Ascending aorta (tissue), 2 donors: ENCODE results near the gene PGLYRP1. TPM values are rescaled to one million over a fixed set of nuclear protein-coding genes. Genes with fewer than 3 reads are reported as not detected.

Source experiments
- DNase-seq, 2 donors: peaks; one replicate each; pipeline ENCODE4 v3.0.0-alpha.2; 2019; ENCODE audit warnings: low spot score in 2 of 2
- H3K27ac ChIP-seq, 2 donors: fragments of 200-600 bp; sonication (generic); one replicate each; pipeline ENCODE4 v1.5.1; 2016 to 2017; ENCODE audit warnings: mild to moderate bottlenecking in 1 of 2
- H3K27me3 ChIP-seq: fragments of 200-600 bp; sonication (generic); one replicate; pipeline ENCODE4 v1.5.1; 2017
- H3K36me3 ChIP-seq, 2 donors: fragments of 200-600 bp; sonication (generic); one replicate each; pipeline ENCODE4 v1.5.1; 2016
- H3K4me1 ChIP-seq, 2 donors: fragments of 200-600 bp; sonication (generic); one replicate each; pipeline ENCODE4 v1.5.1; 2016 to 2017; ENCODE audit warnings: mild to moderate bottlenecking in 1 of 2
- H3K4me3 ChIP-seq, 2 donors: fragments of 200-600 bp; sonication (generic); one replicate each; pipeline ENCODE4 v1.5.1; 2016 to 2017; ENCODE audit warnings: mild to moderate bottlenecking in 1 of 2
- H3K9me3 ChIP-seq, 2 donors: fragments of 200-600 bp; sonication (generic); one replicate each; pipeline ENCODE4 v1.5.1; 2016
- intact Hi-C: fragments of 100-400 bp; cut with DNase I; formaldehyde crosslinking; loops from one replicate; pipeline ENCODE4 v1.15.1; 2023
- total RNA-seq: library from RNA; depleted of rRNA; stranded (reverse); fragments of >200 nt; gene quantifications from one replicate; pipeline ENCODE4 v1.1.0, GENCODE V29; 2016
- TF ChIP-seq, protein P1 (sequence below), 3 experiments: fragments of 200-600 bp in 2 of 3; fragments of 450-650 bp in 1 of 3; sonication (generic) in 2 of 3; IDR thresholded peaks; one replicate each; pipeline ENCODE4 v1.5.1; 2016 to 2019; ENCODE audit warnings: antibody characterized with exemption in 3 of 3, mild to moderate bottlenecking in 1 of 3, moderate library complexity in 1 of 3

The PGLYRP1 gene
- total RNA-seq, 1 donor from 2014 or later: not detected

DNA sequence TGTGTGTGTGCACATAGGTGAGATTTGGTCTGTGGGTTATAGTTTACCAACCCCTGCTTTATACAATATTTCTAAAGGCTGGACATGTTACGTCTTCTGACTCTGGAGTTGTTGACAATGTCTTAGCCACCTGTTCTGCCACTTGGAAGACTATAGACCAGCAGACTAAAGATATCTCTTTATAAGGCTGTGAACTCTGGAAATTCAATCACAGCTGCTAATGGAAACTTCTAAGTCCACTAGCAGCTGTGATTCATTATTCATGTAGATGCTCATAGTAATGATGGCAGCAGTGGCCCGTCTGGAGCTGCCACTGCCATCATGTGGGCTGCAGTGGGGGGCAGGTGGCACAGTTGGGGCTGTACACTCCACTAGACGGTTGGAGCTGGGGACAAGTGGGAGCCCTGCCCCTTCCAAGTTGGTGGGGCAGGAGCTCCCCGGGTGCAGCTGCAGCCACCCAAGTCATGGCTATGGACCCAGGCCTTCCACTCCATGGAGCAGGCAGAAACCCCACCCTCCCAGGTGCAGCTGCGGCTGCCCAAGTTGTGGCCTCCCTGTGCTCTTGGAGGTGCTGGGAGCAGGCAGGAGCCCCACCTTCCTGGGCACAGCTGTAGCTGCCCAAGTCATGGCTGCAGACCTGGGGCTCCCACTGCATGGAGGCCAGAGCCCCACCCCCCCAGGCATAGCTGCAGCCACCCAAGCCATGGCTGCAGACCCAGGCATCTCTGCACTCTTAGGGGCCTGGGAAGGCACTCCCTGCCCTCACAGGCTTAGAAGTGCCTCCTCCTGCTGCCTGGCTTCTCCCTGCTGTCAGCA is 9.1 kb upstream of the PGLYRP1 start:
- intact Hi-C loops: no loop called here
- Histone ChIP-seq H3K27ac (no peak overlapping the region), H3K27me3 (no peaks in the 10 kb centered on the region), H3K36me3 (no peaks in the 10 kb centered on the region), H3K4me3 (no peak overlapping the region), H3K4me1 (no peaks in the 10 kb centered on the region), H3K9me3 (no peaks in the 10 kb centered on the region)
- DNase-seq: no peak
- TF ChIP-seq, protein P1, sequence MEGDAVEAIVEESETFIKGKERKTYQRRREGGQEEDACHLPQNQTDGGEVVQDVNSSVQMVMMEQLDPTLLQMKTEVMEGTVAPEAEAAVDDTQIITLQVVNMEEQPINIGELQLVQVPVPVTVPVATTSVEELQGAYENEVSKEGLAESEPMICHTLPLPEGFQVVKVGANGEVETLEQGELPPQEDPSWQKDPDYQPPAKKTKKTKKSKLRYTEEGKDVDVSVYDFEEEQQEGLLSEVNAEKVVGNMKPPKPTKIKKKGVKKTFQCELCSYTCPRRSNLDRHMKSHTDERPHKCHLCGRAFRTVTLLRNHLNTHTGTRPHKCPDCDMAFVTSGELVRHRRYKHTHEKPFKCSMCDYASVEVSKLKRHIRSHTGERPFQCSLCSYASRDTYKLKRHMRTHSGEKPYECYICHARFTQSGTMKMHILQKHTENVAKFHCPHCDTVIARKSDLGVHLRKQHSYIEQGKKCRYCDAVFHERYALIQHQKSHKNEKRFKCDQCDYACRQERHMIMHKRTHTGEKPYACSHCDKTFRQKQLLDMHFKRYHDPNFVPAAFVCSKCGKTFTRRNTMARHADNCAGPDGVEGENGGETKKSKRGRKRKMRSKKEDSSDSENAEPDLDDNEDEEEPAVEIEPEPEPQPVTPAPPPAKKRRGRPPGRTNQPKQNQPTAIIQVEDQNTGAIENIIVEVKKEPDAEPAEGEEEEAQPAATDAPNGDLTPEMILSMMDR (IDR thresholded peaks at IDR 0.05): no peak

DNA sequence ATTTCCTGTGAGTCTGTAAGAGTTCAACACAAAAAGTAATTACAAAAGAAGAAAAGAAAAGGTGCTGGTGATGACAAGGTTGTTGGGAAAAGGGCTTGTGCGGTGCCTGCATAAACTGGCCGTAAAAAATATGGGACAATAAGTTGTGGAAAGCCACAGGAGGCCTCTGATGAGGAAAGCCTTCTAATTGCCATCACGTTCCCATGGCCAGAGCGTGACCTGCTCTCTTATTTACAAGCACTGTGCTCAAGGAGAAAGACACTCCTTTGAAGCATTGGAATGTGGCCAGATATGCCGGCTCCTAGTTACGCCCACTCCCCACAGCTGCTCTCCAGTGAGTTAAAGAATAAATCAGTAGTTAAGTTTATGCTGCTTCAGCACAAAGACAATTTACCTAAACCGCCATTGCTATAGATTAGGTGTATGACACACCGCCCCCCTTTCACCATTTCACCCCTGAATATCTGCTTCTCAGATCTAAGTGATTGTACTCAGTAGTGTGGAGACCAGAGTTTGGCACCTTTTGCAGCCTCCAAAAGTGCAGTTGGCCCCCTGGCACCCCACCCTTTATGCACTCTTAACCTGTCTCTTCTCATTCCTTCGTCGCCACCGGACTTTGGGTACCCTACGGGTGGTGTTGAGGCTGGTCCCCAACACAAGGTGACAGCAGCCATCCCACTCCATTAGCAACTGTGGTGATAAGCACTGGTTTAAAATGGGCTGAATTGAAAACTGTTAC is 8.1 kb upstream of the PGLYRP1 start:
- Histone ChIP-seq H3K27me3 (no peaks in the 10 kb centered on the region), H3K4me3 (no peak overlapping the region), H3K4me1 (no peaks in the 10 kb centered on the region), H3K27ac (no peak overlapping the region), H3K36me3 (no peaks in the 10 kb centered on the region), H3K9me3 (no peaks in the 10 kb centered on the region)
- intact Hi-C loops: no loop called here
- no peak for DNase-seq
- TF ChIP-seq, protein P1 (IDR thresholded peaks at IDR 0.05): no peak

DNA sequence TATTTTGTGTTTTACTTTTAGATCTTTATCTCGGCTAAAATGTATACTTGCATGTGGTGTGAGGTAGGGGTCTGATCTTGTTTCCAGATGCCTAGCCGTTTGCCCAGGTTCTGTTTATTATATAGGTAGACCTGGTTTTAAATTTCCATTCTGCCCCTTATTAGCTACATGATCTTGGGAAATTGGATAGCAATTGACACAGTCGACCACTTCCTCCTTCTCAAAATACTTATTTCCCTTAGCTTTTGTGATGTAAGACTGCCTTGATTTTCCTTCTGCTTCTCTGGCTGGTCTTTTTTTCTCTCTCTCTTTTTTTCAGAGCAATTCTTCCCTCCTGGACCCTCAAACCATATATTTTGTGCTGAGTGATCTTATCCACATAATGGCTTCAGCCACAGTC is 3.0 kb upstream of the PGLYRP1 start:
- DNase-seq: no peak
- intact Hi-C loops: no loop called here
- no peaks in the 10 kb centered on the region for H3K9me3 ChIP-seq
- no peak overlapping the region for H3K4me3 ChIP-seq
- TF ChIP-seq, protein P1 (IDR thresholded peaks at IDR 0.05): no peak
- H3K27me3 ChIP-seq: peaks cover 7% of the 10 kb centered on the region
- no peaks in the 10 kb centered on the region for H3K36me3 ChIP-seq
- H3K4me1 ChIP-seq: no peaks in the 10 kb centered on the region
- H3K27ac ChIP-seq: no peak overlapping the region

DNA sequence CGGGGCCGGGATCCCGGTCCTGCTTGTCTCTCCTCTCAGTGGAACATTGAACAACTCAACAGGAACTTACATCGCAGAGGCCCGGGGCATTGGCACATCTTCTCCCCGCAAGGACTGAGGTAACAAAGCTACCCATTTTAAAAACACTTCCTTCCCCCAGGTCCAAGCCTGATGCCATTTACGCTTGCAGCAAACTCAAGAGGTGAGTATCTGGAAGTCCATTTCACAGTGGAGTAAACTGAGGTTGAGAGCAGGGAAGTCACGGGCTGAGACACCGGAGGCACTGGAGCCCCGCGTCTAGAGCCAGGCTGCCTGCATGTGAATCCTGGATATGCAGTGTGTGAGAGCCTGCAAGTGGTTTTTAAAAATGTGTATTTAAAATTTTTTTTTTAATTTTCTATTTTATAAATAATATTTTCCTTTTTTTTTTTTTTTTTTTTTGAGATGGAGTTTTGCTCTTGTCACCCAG is 492 bp upstream of the PGLYRP1 start:
- H3K4me3 ChIP-seq: no peak overlapping the region
- H3K9me3 ChIP-seq: no peaks in the 10 kb centered on the region
- DNase-seq: no peak
- TF ChIP-seq, protein P1 (IDR thresholded peaks at IDR 0.05): no peak
- H3K4me1 ChIP-seq: no peaks in the 10 kb centered on the region
- no peak overlapping the region for H3K27ac ChIP-seq
- intact Hi-C loops: no loop called here
- no peaks in the 10 kb centered on the region for H3K36me3 ChIP-seq
- H3K27me3 ChIP-seq: peaks cover 7% of the 10 kb centered on the region

DNA sequence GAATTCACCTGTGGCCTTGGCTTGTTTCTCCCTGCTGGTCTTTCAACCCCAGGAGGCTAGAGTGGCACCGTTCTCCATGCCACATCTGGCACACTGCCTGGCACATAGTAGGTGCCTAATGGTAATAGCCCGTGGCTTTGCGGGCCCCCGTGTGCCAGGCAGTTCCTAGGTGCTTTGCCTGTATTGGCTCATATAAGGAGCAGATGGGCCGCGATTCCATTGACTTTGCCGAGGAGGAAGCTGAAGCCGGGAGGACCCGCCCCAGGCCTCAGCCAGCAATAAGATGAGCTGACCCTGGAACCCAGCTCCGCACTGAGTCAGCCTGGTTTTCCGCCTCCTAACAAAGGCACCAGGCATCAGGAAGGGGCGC is 807 bp downstream of the PGLYRP1 start:
- no peak for DNase-seq
- Histone ChIP-seq H3K36me3 (no peaks in the 10 kb centered on the region), H3K4me1 (peaks cover 0 to under 1% of the 10 kb centered on the region in 2 donors), H3K9me3 (no peaks in the 10 kb centered on the region), H3K27me3 (peaks cover 7% of the 10 kb centered on the region), H3K4me3 (no peak overlapping the region), H3K27ac (no peak overlapping the region)
- TF ChIP-seq, protein P1 (IDR thresholded peaks at IDR 0.05): no peak
- intact Hi-C loops: no loop called here
